DOHH2 (cell line): ENCODE results near the gene SPEM3.

Experiments used
- CTCF ChIP-seq: fragments of 200-600 bp; sonication (generic); IDR thresholded peaks from one replicate; pipeline ENCODE4 v1.5.1; 2014; ENCODE audit warnings: antibody characterized with exemption, mild to moderate bottlenecking, low read depth, low read length; ENCODE audit not compliant: poor library complexity, severe bottlenecking
- EZH2phosphoT487 ChIP-seq: fragments of 200-600 bp; sonication (generic); IDR thresholded peaks from 2 replicates; pipeline ENCODE4 v1.6.1; 2017; ENCODE audit warnings: borderline replicate concordance, mild to moderate bottlenecking, antibody characterized with exemption, low read length, moderate library complexity, mixed read lengths

- TF ChIP-seq CTCF (no peak), EZH2phosphoT487 (no peak)
These were observed 49.5 kb upstream of the SPEM3 start for GRCh38 chr17:7379134-7379533.
